Dedifferentiated amniotic fluid mesenchymal stem cell (primary cell): ENCODE results near the gene ADGRL3.
"Not testable (repeated sequence)": the region's sequence is repeated elsewhere in the genome, so short reads cannot be mapped to it uniquely, and the experiment has no call there.

Experiments used
- DNase-seq: peaks from one replicate; pipeline ENCODE4 v3.0.0-alpha.2; 2016; ENCODE audit errors: extremely low spot score

Gene ADGRL3

DNA sequence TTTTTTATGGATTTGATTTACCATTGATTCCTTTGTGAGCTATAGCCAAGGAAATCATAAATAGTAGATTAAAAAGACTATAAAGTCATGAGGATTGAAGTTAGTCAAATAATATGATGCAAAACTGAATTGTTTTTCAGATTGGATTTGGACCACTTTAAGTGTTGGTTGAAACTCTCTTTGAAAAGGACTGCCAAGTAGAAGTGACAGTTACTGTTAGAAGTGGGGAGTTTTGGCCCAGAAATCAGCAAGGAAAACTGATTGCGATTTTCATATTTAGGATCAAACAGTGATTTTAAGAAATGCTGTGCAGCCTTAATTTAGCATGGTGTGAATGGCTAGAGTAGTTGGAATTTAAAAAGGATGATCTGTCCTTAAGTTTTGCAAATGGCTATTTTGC, 4.9 kb downstream of the ADGRL3 start:
- DNase-seq: no peak

GRCh38 chr4:61207156-61207555, 7.0 kb downstream of the ADGRL3 start:
- DNase-seq: not testable (repeated sequence)

- no peak for DNase-seq
Observed at GRCh38 chr4:61210186-61210939, 10.2 kb downstream of the ADGRL3 start.

- no peak for DNase-seq
Observed at GRCh38 chr4:61211781-61212180, 11.7 kb downstream of the ADGRL3 start.

DNA sequence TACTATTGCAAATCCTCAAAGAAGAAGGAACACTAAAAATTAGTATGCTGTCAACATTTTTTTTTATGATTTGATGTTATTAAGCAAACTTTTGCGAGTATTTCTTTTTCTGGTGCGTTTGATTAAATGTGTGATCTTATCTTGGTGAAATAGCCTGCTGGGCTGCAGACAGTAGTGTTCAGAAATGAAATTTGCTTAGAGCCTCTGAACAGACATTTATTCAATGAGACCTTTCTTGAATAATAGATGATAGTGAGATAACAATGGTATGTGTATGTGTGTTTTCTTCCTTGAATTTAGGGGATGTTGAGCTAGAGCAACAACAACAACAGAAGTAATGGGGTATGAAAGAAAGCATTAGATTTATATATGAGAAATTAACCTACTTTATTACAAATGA, 12.7 kb downstream of the ADGRL3 start:
- no peak for DNase-seq

GRCh38 chr4:61214680-61215079, 14.6 kb downstream of the ADGRL3 start:
- no peak for DNase-seq

DNA sequence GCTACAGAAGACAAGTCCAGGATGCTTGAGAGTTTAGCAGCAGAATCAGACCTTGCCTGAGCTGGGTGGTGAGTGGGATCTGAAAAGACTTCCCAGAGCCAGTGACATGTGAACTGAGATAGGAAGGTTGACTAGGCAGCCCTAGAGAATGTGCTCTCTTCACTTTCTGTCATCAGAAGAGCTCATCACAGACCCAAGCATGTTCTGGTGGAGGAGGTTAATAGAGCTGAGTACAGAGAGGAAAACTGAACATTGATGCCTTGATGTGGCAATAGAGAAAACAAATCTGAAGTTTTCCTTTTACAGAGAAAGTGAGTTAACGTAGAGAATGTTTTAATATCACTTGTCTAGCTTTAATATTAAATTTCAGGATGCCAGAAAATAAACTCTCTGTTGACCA, 17.1 kb downstream of the ADGRL3 start:
- DNase-seq: no peak

GRCh38 chr4:61220556-61220955, 20.4 kb downstream of the ADGRL3 start:
- DNase-seq: no peak

DNA sequence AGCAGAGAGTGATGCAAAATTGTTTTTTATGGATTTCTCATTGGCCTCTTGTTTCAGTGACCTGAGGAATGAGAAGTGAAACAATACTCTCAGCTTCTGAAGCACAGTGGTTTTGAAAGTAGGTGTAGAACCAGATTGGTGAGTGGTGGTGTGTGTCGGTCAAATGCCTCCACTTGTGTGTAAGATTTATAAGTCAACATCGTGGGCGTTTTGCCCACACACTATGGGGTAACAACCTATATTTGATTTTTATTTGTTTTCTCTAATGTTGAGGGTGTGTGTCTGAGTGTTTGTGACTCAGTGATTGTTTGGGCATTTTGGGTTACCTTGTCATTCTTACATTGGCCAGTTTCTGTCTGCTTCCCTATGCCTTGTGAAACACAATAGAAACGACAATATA, 23.3 kb downstream of the ADGRL3 start:
- DNase-seq: no peak

DNA sequence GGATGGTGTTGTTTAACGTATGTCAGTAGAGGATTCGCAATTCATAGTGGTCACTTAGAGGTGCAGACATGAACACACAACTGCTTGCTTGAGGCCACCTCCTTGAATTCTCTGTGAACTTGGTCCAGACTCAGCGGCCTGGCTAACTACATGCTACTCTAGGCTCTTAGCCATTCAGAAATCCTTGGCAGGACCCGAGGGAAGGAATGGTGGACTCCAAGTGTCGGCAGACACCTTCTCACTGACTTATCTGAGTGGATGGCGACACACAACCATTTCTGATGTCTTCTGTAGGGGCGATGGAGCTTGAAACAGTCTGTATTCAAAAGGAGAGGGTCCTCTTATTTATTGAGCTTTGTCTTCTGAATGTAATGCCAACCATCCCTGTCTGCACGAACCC, 24.4 kb downstream of the ADGRL3 start:
- no peak for DNase-seq

DNA sequence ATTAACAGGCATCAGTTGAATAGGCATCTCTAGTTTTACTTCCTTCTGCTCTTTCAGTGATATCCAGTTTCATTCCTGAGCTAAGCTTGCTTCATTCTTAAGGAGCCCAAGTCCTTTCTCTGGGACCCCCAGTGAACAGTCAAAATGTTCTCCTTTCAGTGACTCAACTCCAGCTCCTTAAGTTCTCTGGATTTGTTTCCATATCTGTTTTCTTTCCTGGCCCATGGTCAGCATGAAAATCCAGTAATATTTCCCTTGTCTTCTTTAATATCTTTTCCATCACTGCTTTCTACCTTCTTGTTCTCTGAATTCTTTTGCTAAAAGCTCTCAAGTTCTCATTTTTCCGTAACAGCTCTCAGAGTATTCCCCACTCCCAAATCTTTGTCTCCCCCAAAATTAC, 25.5 kb downstream of the ADGRL3 start:
- no peak for DNase-seq

- no peak for DNase-seq
Observed at GRCh38 chr4:61231421-61231820, 31.3 kb downstream of the ADGRL3 start.

GRCh38 chr4:61239250-61239649, 39.1 kb downstream of the ADGRL3 start:
- DNase-seq: no peak

- no peak for DNase-seq
Observed at GRCh38 chr4:61243962-61244361, 43.8 kb downstream of the ADGRL3 start.

GRCh38 chr4:61245069-61245714, 45.1 kb downstream of the ADGRL3 start:
- no peak for DNase-seq

DNA sequence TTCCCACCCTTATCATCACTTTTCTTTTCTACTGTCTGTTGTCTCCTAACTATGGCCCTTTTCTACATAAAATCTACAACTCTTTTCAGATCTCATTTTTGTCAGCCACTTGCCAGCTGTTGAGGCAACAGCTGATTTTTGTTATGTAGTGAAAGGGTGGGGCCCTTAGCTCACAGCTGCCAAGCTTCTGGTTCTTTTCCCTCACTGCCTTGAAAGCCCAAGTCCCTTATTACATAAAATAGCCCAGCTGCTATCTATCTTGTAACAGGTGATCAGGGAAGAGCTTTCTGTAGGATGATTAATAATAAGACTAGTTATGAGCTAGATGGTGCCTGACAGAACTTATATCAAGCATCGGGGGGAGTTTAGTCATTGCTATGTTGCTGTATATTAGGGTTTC, 45.9 kb downstream of the ADGRL3 start:
- no peak for DNase-seq

DNA sequence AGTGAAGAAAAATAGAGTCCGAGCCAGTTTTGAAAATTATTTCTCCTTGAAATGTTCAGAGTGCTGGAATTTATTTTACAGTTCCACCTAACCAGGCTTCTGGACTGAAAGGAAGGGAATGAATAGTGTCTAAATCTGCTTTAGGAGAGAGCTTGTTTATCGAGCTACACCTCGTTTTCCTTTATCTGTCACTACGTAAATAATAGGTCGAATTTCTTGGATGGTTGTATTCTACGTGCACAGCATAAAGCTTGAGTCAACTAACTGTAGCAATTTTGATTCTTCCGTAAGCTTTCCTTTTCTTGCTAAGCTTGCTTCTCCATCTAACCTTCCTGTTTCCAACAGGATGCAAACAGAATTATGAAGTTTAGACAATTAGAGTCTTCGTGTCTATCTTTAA, 48.6 kb downstream of the ADGRL3 start:
- DNase-seq: no peak

- DNase-seq: no peak
Observed at GRCh38 chr4:61251129-61251528, 51.0 kb downstream of the ADGRL3 start.

- DNase-seq: no peak
Observed at GRCh38 chr4:61254406-61254805, 54.3 kb downstream of the ADGRL3 start.

DNA sequence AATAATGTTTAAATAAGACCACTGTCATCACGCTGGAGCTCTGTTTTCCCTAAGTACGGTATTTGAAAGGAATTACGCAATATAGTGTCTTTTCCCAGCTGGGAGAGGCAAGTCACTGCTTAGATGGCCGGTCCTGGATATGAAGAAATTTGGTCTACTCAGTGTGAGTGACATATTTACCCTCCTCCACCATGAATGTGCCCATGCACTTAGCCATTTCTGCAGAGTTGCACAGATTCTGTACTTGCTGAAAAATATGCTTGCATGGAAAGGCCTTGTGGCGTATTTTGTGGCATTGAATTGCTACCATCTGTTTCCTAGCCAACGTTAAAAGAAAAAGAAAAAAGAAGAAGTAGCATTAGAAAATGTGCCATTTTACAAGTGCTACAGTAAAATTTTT, 73.1 kb downstream of the ADGRL3 start:
- DNase-seq: no peak

GRCh38 chr4:61274286-61274685, 74.2 kb downstream of the ADGRL3 start:
- DNase-seq: no peak

DNA sequence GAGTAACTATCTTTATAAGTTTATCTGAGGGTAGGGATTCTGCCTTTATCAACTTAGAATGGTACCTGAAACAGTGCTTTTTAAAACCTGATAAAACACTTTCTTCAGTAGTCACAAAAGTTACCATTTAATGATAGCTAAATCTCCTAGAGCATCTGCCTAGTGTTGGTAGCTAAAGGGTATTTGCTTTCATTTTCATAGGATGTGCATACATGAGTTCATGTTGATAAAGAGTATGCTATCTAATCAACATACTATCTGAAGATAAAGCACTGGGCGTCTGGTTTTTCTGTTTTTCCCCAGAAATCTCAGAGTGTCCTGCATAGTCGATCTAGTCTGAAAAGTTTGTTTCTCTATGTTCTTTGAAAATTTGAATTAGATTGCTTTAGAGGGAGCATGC, 75.1 kb downstream of the ADGRL3 start:
- no peak for DNase-seq

DNA sequence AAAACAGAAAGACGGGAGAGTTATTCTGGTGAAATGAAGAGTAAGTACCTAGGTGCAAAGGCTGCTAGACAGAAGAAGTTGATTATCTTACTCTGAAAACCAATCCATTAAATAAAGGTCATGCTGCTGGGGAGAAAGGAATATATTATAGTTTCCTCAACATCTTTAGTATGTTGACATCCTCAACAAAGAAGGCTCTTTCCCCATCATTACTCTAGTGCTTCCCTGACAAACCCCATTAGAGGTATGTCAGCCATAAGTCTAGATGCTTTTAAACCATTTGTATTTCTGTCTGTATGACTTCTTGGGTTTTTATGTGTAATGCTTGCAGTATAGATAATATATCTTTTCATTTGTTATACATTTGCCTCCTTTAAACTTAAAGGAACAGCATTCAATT, 75.9 kb downstream of the ADGRL3 start:
- no peak for DNase-seq
